ENCODE measurements around the gene COIL. TPM values are rescaled to one million over a fixed set of nuclear protein-coding genes. Genes with fewer than 3 reads are reported as not detected.
"Not testable (repeated sequence)": the region's sequence is repeated elsewhere in the genome, so short reads cannot be mapped to it uniquely, and the experiment has no call there.

The COIL gene
- total RNA-seq, 2 donors from 2014 or later: 16.6 to 17.9 TPM

DNA sequence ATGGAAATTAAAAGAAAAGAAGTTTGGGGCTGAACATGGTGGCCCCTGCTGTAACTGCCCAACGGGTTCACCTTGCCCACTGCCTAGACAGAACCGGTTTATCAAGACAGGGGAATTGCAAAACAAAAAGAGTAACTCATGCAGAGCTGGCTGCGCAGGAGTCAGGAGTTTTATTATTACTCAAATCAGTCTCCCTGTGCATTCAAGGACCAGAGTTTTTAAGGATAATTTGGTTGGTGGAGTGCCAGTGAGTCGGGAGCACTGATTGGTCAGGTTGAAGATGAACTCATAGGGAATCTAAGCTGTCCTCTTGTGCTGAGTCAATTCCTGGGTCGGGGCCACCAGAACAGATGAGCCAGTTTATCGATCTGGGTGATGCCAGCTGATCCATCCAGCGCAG lies 12.7 kb upstream of the COIL start:
- Mint-ChIP-seq H3K36me3 (ENCODE audit: insufficient read depth in 2 of 2) (no peaks in the 10 kb centered on the region), H3K4me1 (ENCODE audit: low read depth) (peaks cover 12% of the 10 kb centered on the region), H3K27me3 (ENCODE audit: low read depth) (peaks cover 13% of the 10 kb centered on the region), H3K27ac (no peak overlapping the region), H3K9me3 (peaks cover 0 to 4% of the 10 kb centered on the region in 2 donors), H3K4me3 (no peak overlapping the region)
- ATAC-seq (replicated peaks in 1 of 2): no peak
- no peak for DNase-seq

- Mint-ChIP-seq H3K27ac (no peak overlapping the region), H3K9me3 (peaks cover 0 to 4% of the 10 kb centered on the region in 2 donors), H3K36me3 (ENCODE audit: insufficient read depth in 2 of 2) (no peaks in the 10 kb centered on the region), H3K27me3 (ENCODE audit: low read depth) (peaks cover 13% of the 10 kb centered on the region), H3K4me1 (ENCODE audit: low read depth) (peaks cover 6% of the 10 kb centered on the region), H3K4me3 (no peak overlapping the region)
- ATAC-seq (replicated peaks in 1 of 2): no peak
- DNase-seq: no peak
Measured at GRCh38 chr17:56972111-56972730, 11.4 kb upstream of the COIL start.

DNA sequence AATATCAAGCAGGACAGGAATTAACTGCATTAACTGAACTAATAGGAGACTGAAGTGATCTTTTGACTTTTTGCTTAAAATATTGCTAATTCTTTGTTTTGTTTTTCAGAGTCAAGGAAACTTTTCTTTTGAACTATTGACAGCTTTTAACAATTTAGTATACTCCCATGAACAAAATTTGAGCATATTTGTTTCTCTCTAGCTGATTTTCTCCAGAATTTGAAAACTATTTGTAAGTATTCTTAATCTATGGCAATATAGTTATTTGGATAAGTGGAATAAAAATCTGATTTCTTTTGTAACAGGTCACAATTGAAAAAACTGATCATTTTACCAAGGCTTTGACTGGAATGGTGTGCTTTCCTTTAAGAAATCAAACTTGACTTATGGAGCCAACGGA lies 10.1 kb upstream of the COIL start:
- Mint-ChIP-seq H3K9me3 (peaks cover 0 to 4% of the 10 kb centered on the region in 2 donors), H3K36me3 (ENCODE audit: insufficient read depth in 2 of 2) (no peaks in the 10 kb centered on the region), H3K4me3 (no peak overlapping the region), H3K4me1 (ENCODE audit: low read depth) (no peaks in the 10 kb centered on the region), H3K27me3 (ENCODE audit: low read depth) (peaks cover 13% of the 10 kb centered on the region), H3K27ac (no peak overlapping the region)
- ATAC-seq (replicated peaks in 1 of 2): no peak
- DNase-seq: no peak

DNA sequence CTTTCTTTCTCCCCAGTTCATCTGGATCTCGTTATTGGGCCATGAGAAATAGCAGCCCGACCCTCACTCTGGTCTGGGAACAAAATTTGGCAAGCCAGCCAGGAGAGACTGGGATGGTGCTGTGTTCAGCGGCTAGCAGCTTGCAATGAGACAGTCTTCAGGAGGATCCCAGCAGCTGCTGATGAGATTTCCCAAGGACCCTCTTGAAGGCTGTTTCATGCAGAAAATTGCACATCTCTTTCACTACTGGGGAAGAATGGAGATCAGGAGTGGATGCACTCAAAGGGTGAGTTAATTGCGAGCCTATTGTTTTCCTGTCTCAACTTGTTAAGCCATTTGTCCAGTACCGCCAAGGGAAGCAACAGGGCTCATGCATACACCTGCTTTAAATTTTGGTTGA lies 5.5 kb upstream of the COIL start:
- Mint-ChIP-seq H3K9me3 (peaks cover 0 to 4% of the 10 kb centered on the region in 2 donors), H3K27me3 (ENCODE audit: low read depth) (peaks cover 5% of the 10 kb centered on the region), H3K27ac (no peak overlapping the region), H3K4me3 (no peak overlapping the region), H3K4me1 (ENCODE audit: low read depth) (peaks cover 7% of the 10 kb centered on the region), H3K36me3 (ENCODE audit: insufficient read depth in 2 of 2) (no peaks in the 10 kb centered on the region)
- no peak for ATAC-seq (replicated peaks in 1 of 2)
- DNase-seq: no peak

DNA sequence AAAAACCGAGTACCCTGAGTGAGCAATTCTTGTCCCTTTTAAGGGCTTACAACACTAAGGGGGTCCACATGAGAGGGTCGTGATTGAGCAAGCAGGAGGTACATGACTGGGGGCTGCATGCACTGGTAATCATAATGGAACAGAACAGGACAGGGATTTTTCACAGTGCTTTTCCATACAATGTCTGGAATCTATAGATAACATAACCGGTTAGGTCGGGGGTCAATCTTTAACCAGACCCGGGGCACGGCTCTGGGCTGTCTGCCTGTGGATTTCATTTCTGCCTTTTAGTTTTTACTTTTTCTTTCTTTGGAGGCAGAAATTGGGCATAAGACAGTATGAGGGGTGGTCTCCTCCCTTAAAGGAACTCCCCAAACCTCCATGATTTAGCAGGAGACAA lies 4.8 kb upstream of the COIL start:
- not testable (repeated sequence) for H3K4me1 Mint-ChIP-seq (ENCODE audit: low read depth); H3K27me3 Mint-ChIP-seq (ENCODE audit: low read depth); H3K4me3 Mint-ChIP-seq; H3K36me3 Mint-ChIP-seq (ENCODE audit: insufficient read depth in 2 of 2); ATAC-seq (replicated peaks in 1 of 2); H3K9me3 Mint-ChIP-seq; DNase-seq; H3K27ac Mint-ChIP-seq

GRCh38 chr17:56965241-56965640 lies 4.4 kb upstream of the COIL start:
- H3K4me1 Mint-ChIP-seq (ENCODE audit: low read depth); H3K27me3 Mint-ChIP-seq (ENCODE audit: low read depth); ATAC-seq (replicated peaks in 1 of 2); DNase-seq; H3K9me3 Mint-ChIP-seq; H3K36me3 Mint-ChIP-seq (ENCODE audit: insufficient read depth in 2 of 2); H3K27ac Mint-ChIP-seq; H3K4me3 Mint-ChIP-seq: not testable (repeated sequence)

DNA sequence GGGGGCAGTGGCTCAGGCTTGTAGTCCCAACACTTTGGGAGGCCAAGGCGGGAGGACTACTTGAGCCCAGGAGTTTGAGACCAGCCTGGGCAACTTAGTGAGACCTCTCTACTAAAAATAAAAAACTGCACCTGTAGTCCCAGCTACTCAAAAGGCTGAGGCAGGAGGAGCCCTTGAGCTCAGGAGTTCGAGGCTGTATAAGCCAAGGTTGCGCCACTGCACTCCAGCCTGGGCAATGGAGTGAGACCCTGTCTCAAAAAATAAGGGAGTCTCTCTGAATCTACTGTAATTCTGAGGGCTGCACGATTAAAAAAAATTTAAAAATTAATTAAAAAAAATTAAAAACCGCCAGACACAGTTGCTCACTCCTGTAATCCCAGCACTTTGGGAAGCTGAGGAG lies 3.9 kb downstream of the COIL start:
- DNase-seq (no peak), ATAC-seq (replicated peaks in 1 of 2) (no peak)
- Mint-ChIP-seq H3K27ac (no peak overlapping the region), H3K9me3 (no peaks in the 10 kb centered on the region), H3K27me3 (ENCODE audit: low read depth) (no peaks in the 10 kb centered on the region), H3K4me1 (ENCODE audit: low read depth) (peaks cover 22% of the 10 kb centered on the region), H3K36me3 (ENCODE audit: insufficient read depth in 2 of 2) (no peaks in the 10 kb centered on the region), H3K4me3 (no peak overlapping the region)

DNA sequence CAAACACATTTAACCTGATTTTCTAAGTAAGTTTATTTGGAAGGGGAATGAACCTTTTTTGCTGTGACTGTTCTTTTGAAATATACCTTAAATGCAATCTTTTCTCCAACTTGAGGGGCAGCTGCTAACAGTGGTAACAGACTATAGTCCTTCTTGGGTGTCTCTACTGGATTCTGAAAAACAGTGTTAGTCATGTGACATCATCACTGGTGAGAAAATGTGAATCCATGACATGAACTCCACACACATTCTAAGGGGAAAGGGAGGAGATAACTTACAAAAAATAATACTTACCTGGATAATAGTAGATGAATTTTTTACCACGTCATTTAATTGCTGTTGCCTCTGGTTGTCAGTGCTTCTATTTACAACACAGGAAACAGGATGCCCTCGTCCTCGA lies 11.3 kb downstream of the COIL start:
- Mint-ChIP-seq H3K4me3 (no peak overlapping the region), H3K9me3 (no peaks in the 10 kb centered on the region), H3K27me3 (ENCODE audit: low read depth) (no peaks in the 10 kb centered on the region), H3K36me3 (ENCODE audit: insufficient read depth in 2 of 2) (peaks cover 2 to 19% of the 10 kb centered on the region in 2 donors), H3K4me1 (ENCODE audit: low read depth) (no peaks in the 10 kb centered on the region), H3K27ac (no peak overlapping the region)
- DNase-seq: no peak
- ATAC-seq (replicated peaks in 1 of 2): no peak

DNA sequence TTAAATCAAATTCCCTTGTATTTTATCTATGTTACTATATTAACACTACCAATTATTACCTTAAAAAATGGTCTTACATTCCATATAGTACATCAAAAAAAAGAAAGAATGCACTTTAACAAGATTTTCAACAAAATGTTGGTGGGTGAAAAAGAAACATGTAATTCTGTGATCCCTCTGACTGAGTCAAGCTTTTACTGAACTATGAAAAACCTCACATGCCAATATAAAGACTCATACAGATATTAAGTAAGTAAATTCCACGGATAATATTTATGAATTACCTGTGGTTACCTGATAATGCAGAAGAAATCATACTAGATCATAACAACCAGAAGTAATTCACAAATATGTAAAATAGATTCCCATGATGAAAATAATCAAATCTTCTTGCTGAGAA lies 12.4 kb downstream of the COIL start:
- Mint-ChIP-seq H3K4me1 (ENCODE audit: low read depth) (peaks cover 5% of the 10 kb centered on the region), H3K27me3 (ENCODE audit: low read depth) (no peaks in the 10 kb centered on the region), H3K27ac (no peak overlapping the region), H3K9me3 (no peaks in the 10 kb centered on the region), H3K4me3 (no peak overlapping the region), H3K36me3 (ENCODE audit: insufficient read depth in 2 of 2) (peaks cover 4 to 25% of the 10 kb centered on the region in 2 donors)
- ATAC-seq (replicated peaks in 1 of 2) (no peak), DNase-seq (no peak)

DNA sequence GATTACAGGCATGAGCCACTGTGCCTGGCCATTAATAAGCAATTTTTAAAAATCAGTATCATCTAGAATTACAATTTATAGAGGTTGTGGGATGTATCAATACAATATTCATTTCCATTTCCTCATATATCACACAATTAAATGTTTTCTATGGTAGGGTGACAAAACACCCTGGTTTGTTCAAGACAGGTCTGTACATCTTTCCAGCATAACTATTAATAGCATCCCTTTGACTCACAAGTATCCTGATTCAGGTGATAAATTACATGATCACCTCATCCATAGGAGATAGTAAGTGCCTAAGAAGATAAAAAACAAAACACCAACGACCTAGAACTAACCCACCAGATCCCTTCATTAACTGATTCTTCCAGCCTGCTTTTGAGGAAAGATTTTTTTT lies 13.1 kb downstream of the COIL start:
- DNase-seq (no peak), ATAC-seq (replicated peaks in 1 of 2) (no peak)
- Mint-ChIP-seq H3K36me3 (ENCODE audit: insufficient read depth in 2 of 2) (peaks cover 4 to 25% of the 10 kb centered on the region in 2 donors), H3K27me3 (ENCODE audit: low read depth) (no peaks in the 10 kb centered on the region), H3K4me1 (ENCODE audit: low read depth) (peaks cover 5% of the 10 kb centered on the region), H3K27ac (no peak overlapping the region), H3K4me3 (no peak overlapping the region), H3K9me3 (no peaks in the 10 kb centered on the region)

DNA sequence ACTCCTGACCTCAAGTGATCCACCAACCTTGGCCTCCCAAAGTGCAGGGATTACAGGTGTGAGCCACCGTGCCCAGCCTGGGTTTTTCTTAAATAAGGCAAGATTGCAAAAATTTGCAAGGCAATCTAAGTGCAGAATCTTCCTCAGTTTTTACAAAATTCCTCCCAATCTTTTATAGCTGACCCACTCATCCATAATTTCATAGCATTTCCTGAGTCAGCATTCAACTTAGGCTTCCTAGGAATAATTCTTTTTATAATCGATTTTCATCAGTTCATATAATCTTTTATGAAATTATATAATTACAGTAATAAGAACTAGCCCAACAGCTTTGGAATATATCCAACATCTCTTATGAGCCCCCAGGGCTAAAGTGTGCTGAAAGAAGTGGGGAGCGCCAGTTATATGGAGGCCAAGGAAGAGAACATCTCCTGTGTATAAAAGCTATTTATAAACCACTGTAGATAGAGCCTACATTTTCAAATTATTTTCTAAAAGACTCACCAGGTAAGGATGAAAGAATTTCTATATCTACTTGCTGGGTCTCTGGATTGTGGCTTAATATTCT lies 14.8 kb downstream of the COIL start:
- H3K36me3 Mint-ChIP-seq (ENCODE audit: insufficient read depth in 2 of 2): peaks cover 4 to 33% of the 10 kb centered on the region in 2 donors
- ATAC-seq (replicated peaks in 1 of 2): no peak
- no peaks in the 10 kb centered on the region for H3K9me3 Mint-ChIP-seq
- no peaks in the 10 kb centered on the region for H3K27me3 Mint-ChIP-seq (ENCODE audit: low read depth)
- H3K4me1 Mint-ChIP-seq (ENCODE audit: low read depth): peaks cover 5% of the 10 kb centered on the region
- H3K4me3 Mint-ChIP-seq: no peak overlapping the region
- no peak overlapping the region for H3K27ac Mint-ChIP-seq
- DNase-seq: no peak

DNA sequence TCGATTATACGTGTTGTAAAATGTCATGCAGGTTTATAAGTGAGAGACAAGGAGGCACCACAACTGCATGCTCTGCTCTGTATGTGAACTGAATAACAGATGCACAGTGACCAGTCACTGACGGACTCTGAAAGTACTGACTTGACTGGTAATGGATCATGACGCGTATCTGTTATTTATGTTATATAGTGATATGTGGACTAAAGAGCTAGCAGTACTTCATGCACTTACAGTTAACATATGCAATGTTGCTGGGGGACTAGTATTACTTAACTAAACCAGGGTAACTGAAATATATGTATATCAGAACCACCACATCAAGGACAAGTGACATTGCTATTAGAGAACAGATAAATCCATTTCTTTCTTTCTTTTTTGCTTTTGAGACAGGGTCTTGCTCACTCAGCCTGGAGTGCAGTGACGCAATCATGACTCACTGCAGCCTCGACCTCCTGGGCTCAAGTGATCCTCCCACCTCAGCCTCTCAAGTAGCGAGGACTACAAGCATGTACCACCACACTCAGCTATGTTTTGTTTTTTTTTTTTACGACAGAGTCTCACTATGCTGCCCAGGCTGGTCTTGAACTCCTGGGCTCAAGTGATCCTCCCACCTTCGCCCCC lies 17.2 kb downstream of the COIL start:
- no peak overlapping the region for H3K4me3 Mint-ChIP-seq
- no peaks in the 10 kb centered on the region for H3K27me3 Mint-ChIP-seq (ENCODE audit: low read depth)
- DNase-seq (peak in 1 of 2 donors; percentile 22), ATAC-seq (replicated peaks in 1 of 2) (peak; percentile 66 to 83)
- H3K9me3 Mint-ChIP-seq: no peaks in the 10 kb centered on the region
- peaks cover 8% of the 10 kb centered on the region for H3K4me1 Mint-ChIP-seq (ENCODE audit: low read depth)
- peaks cover 4 to 32% of the 10 kb centered on the region in 2 donors for H3K36me3 Mint-ChIP-seq (ENCODE audit: insufficient read depth in 2 of 2)
- H3K27ac Mint-ChIP-seq: peak overlapping the region; percentile 27

GRCh38 chr17:56939869-56940484 lies 20.9 kb downstream of the COIL start:
- Mint-ChIP-seq H3K9me3 (no peaks in the 10 kb centered on the region), H3K27ac (peak overlapping the region; percentile 44), H3K4me3 (no peak overlapping the region), H3K36me3 (ENCODE audit: insufficient read depth in 2 of 2) (peaks cover 11 to 47% of the 10 kb centered on the region in 2 donors), H3K27me3 (ENCODE audit: low read depth) (no peaks in the 10 kb centered on the region), H3K4me1 (ENCODE audit: low read depth) (peaks cover 30% of the 10 kb centered on the region)
- DNase-seq: no peak
- peak; percentile 50 to 62 for ATAC-seq (replicated peaks in 1 of 2)
